Uterus (tissue), 4 donors: Measurements from ENCODE around the gene FCN3. TPM values are rescaled to one million over a fixed set of nuclear protein-coding genes. Genes with fewer than 3 reads are reported as not detected.

ENCODE experiments used
- DNase-seq, 2 donors: peaks; one replicate each; pipeline ENCODE4 v3.0.0-alpha.2; 2019 to 2020
- H3K27ac ChIP-seq, 2 donors: fragments of 200-600 bp; sonication (generic); 1 replicate in 1 of 2; 2 replicates in 1 of 2; pipeline ENCODE4 v1.5.1; 2016 to 2018
- H3K27me3 ChIP-seq, 2 donors: fragments of 200-600 bp; sonication (generic); one replicate each; pipeline ENCODE4 v1.5.1; 2018 to 2019; ENCODE audit warnings: control low read depth in 1 of 2
- H3K36me3 ChIP-seq, 2 donors: fragments of 200-600 bp; sonication (generic); one replicate each; pipeline ENCODE4 v1.5.1; 2019; ENCODE audit warnings: control low read depth in 1 of 2
- H3K4me1 ChIP-seq, 2 donors: fragments of 200-600 bp; sonication (generic); one replicate each; pipeline ENCODE4 v1.5.1; 2018 to 2019; ENCODE audit warnings: control low read depth in 1 of 2
- H3K4me3 ChIP-seq, 2 donors: fragments of 200-600 bp; sonication (generic); 1 replicate in 1 of 2; 2 replicates in 1 of 2; pipeline ENCODE4 v1.5.1; 2018 to 2019; ENCODE audit warnings: mild to moderate bottlenecking in 1 of 2
- H3K9me3 ChIP-seq, 2 donors: fragments of 200-600 bp; sonication (generic); one replicate each; pipeline ENCODE4 v1.5.1; 2019; ENCODE audit warnings: control low read depth in 1 of 2
- POLR2A ChIP-seq, 2 donors: fragments of 450-650 bp; IDR thresholded peaks; one replicate each; pipeline ENCODE4 v1.6.1; 2016; ENCODE audit warnings: antibody characterized with exemption in 2 of 2, mild to moderate bottlenecking in 1 of 2, moderate library complexity in 1 of 2
- intact Hi-C: fragments of 100-400 bp; cut with DNase I; formaldehyde crosslinking; loops from one replicate; pipeline ENCODE4 v1.15.1; 2023; ENCODE audit warnings: low total_unique reads
- total RNA-seq, 4 donors: library from RNA; depleted of rRNA in 3 of 4; stranded (reverse); fragments of >200 nt in 3 of 4; gene quantifications; one replicate each; pipeline versions ENCODE4 v1.1.0 to v1.2.4, GENCODE V29; 2014 to 2023
- TF ChIP-seq, protein P1 (sequence below), 4 experiments: fragments of 200-600 bp in 2 of 4; fragments of 450-650 bp in 2 of 4; sonication (generic) in 2 of 4; IDR thresholded peaks; one replicate each; pipeline ENCODE4 v1.5.1; 2016 to 2019; ENCODE audit warnings: antibody characterized with exemption in 4 of 4, mild to moderate bottlenecking in 2 of 4, moderate library complexity in 1 of 4
- donor health status: DM: yes; HTN: yes; CAD: no.

The FCN3 gene
- total RNA-seq, 4 donors from 2014 or later, result 2.1 to 4.7 (median 2.4) TPM; not detected in 1

DNA sequence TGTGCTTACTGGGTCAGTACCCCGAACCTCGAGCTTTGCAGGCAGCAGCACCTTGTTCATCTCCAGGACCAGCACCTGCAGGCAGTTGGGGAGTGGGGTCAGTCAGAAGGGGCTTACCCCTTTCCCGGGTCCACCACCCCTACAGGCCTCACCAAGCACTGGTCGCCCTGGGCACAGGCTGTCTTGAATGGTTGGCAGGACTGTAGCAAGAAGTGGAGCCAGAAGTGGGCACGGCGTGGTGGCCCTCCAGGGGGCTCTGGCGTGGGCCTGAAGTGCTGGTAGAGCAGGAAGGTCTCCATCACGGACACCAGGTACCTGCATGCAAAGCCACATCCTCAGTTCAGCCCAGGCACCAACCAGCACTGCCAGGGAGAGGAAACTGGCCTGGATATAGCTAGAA is 13.1 kb downstream of the FCN3 start:
- Histone ChIP-seq H3K4me3 (no peak overlapping the region), H3K9me3 (no peaks in the 10 kb centered on the region), H3K27ac (no peak overlapping the region), H3K27me3 (no peaks in the 10 kb centered on the region), H3K4me1 (peaks cover 6 to 12% of the 10 kb centered on the region in 2 donors), H3K36me3 (no peaks in the 10 kb centered on the region)
- intact Hi-C loops, result no loop called here
- no peak for DNase-seq
- TF ChIP-seq, protein P1, sequence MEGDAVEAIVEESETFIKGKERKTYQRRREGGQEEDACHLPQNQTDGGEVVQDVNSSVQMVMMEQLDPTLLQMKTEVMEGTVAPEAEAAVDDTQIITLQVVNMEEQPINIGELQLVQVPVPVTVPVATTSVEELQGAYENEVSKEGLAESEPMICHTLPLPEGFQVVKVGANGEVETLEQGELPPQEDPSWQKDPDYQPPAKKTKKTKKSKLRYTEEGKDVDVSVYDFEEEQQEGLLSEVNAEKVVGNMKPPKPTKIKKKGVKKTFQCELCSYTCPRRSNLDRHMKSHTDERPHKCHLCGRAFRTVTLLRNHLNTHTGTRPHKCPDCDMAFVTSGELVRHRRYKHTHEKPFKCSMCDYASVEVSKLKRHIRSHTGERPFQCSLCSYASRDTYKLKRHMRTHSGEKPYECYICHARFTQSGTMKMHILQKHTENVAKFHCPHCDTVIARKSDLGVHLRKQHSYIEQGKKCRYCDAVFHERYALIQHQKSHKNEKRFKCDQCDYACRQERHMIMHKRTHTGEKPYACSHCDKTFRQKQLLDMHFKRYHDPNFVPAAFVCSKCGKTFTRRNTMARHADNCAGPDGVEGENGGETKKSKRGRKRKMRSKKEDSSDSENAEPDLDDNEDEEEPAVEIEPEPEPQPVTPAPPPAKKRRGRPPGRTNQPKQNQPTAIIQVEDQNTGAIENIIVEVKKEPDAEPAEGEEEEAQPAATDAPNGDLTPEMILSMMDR (IDR thresholded peaks at IDR 0.05), result no peak
- TF ChIP-seq POLR2A (IDR thresholded peaks at IDR 0.05), result no peak

DNA sequence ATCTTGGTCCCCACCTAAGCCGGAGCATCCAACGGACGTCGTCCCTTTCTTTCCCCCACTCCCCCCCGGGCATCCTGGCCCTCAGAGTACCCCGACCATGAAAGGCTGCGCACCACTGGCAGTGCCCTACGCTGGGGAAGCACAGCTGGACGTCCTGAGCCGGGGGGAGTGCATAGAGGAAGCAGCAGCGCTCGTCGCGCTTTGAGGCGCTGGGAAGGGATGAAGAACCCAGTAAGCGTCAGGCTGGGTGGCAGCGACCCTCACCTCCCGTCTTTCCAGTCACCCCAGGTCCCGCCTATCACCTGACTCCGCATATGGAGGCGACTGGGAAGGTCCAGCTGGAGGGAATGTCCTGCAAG is 13.6 kb downstream of the FCN3 start:
- no peak for TF ChIP-seq POLR2A (IDR thresholded peaks at IDR 0.05)
- TF ChIP-seq, protein P1 (IDR thresholded peaks at IDR 0.05), result no peak
- Histone ChIP-seq H3K27me3 (no peaks in the 10 kb centered on the region), H3K4me1 (peaks cover 6 to 12% of the 10 kb centered on the region in 2 donors), H3K27ac (no peak overlapping the region), H3K4me3 (no peak overlapping the region), H3K9me3 (no peaks in the 10 kb centered on the region), H3K36me3 (no peaks in the 10 kb centered on the region)
- DNase-seq, result no peak
- intact Hi-C loops, result no loop called here

GRCh38 chr1:27360159-27361043 is 14.2 kb downstream of the FCN3 start:
- Histone ChIP-seq H3K9me3 (no peaks in the 10 kb centered on the region), H3K4me3 (no peak overlapping the region), H3K27me3 (no peaks in the 10 kb centered on the region), H3K27ac (no peak overlapping the region), H3K4me1 (peaks cover 6 to 12% of the 10 kb centered on the region in 2 donors), H3K36me3 (no peaks in the 10 kb centered on the region)
- TF ChIP-seq, protein P1 (IDR thresholded peaks at IDR 0.05), result no peak
- TF ChIP-seq POLR2A (IDR thresholded peaks at IDR 0.05), result no peak
- intact Hi-C loops, result no loop called here
- no peak for DNase-seq

DNA sequence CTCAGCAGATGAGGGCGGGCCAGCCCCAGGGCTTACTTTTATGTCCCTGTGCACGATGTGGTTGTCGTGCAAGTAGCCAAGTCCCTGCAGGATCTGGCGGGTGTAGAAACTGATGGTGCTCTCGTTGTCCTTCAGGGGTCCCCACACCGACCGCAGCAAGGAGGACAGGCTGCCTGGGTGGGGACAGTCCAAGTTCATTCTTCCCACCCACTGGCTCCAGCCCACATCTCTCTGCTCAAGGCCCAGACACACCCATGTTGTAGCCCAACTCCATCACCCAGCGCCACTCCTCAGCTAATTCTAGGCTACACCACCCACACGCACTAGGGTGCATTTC is 14.8 kb downstream of the FCN3 start:
- H3K9me3 ChIP-seq, result no peaks in the 10 kb centered on the region
- no peak overlapping the region for H3K27ac ChIP-seq
- TF ChIP-seq, protein P1 (IDR thresholded peaks at IDR 0.05), result no peak
- TF ChIP-seq POLR2A (IDR thresholded peaks at IDR 0.05), result no peak
- H3K4me3 ChIP-seq, result no peak overlapping the region
- DNase-seq, result no peak
- intact Hi-C loops, result loop anchor here (5.0 kb wide), 1 partner anchor 33 kb away; the partner anchor contains the start of gene GPR3
- peaks cover 3 to 7% of the 10 kb centered on the region in 2 donors for H3K4me1 ChIP-seq
- H3K27me3 ChIP-seq, result no peaks in the 10 kb centered on the region
- no peaks in the 10 kb centered on the region for H3K36me3 ChIP-seq

GRCh38 chr1:27358928-27359313 is 15.7 kb downstream of the FCN3 start:
- DNase-seq, result no peak
- intact Hi-C loops, result loop anchor here (5.0 kb wide), 1 partner anchor 33 kb away; the partner anchor contains the start of gene GPR3
- Histone ChIP-seq H3K27ac (no peak overlapping the region), H3K36me3 (no peaks in the 10 kb centered on the region), H3K4me1 (no peaks in the 10 kb centered on the region), H3K4me3 (no peak overlapping the region), H3K9me3 (no peaks in the 10 kb centered on the region), H3K27me3 (no peaks in the 10 kb centered on the region)
- TF ChIP-seq, protein P1 (IDR thresholded peaks at IDR 0.05), result no peak
- no peak for TF ChIP-seq POLR2A (IDR thresholded peaks at IDR 0.05)
